Measurements from ENCODE around the gene SCYL3.

GRCh38 chr1:169804941-169805340 lies 88.8 kb downstream of the SCYL3 start:
- TF ChIP-seq, protein P1, sequence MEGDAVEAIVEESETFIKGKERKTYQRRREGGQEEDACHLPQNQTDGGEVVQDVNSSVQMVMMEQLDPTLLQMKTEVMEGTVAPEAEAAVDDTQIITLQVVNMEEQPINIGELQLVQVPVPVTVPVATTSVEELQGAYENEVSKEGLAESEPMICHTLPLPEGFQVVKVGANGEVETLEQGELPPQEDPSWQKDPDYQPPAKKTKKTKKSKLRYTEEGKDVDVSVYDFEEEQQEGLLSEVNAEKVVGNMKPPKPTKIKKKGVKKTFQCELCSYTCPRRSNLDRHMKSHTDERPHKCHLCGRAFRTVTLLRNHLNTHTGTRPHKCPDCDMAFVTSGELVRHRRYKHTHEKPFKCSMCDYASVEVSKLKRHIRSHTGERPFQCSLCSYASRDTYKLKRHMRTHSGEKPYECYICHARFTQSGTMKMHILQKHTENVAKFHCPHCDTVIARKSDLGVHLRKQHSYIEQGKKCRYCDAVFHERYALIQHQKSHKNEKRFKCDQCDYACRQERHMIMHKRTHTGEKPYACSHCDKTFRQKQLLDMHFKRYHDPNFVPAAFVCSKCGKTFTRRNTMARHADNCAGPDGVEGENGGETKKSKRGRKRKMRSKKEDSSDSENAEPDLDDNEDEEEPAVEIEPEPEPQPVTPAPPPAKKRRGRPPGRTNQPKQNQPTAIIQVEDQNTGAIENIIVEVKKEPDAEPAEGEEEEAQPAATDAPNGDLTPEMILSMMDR (IDR thresholded peaks at IDR 0.05) = no peak
- TF ChIP-seq POLR2A (IDR thresholded peaks at IDR 0.05) = no peak
